HG02623 (cell line): ENCODE results near the gene TRAK1.

Experiments
- ATAC-seq: cut with Tn5 transposase; IDR thresholded peaks from one replicate; pipeline ENCODE4 v1.9.1; 2021; ENCODE audit warnings: moderate library complexity; ENCODE audit not compliant: unreplicated experiment

The TRAK1 gene

DNA sequence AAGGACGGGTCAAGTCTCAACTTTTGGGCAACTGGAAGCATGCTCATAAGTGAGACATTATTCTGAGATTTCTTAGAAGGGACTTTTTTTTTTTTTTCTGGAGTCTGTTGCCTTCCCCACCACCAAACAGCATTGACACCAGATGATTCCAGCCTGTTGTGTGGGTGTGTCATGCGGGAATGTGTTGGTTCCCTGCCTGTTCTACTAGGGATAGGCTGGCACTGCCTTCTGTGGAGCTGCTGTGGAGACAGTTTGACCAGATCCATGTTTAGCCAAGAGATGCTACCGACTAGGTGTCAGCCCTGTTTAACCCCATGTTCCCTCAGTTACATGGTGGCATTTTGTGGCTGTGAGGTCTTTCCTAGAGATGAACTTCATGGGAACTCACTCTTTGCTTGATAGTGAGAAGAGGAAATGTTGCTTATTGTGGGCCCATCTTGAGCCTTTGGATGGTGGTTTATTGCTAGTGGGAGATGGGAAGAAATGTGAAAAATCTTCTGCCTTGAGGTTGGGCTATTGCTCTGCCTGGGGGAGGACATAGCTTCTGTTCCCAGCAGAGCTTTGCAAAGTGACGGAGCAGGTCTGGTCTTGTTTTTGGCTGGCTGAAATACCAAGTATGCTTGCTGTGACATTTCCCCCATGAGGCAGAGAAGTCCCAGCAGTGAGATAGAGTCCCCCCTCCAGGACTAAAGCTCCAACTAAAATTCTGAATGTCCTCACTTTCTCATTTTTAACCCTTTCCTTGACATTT is 31.3 kb downstream of the TRAK1 start:
- no peak for ATAC-seq

DNA sequence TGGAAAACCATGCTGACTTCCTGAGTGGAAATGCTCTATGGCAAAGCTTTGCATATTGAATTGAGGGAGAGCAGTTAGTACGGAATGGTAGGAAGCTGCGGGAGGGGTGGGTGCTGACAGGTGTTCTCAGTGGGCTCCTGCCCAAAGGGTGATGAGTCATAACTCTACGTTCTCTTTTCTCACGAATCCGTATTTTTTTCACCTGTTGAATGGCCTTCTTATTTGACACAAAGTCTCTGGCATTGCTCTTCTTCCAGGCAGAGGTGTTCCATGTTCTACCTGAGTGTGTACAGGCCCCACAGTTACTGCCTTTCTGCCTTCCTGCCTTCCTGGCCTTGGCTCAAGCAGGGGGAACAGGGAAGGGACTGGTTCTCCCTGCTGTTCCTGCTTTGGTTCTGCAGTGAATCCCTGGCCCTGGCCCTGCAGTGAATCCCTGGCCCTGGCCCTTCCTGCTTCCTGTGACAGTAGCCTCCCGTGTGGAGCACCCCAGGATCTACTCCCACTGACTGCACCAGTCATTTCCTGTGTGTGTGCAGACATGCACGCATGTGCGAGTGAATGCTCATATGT is 31.9 kb downstream of the TRAK1 start:
- no peak for ATAC-seq

DNA sequence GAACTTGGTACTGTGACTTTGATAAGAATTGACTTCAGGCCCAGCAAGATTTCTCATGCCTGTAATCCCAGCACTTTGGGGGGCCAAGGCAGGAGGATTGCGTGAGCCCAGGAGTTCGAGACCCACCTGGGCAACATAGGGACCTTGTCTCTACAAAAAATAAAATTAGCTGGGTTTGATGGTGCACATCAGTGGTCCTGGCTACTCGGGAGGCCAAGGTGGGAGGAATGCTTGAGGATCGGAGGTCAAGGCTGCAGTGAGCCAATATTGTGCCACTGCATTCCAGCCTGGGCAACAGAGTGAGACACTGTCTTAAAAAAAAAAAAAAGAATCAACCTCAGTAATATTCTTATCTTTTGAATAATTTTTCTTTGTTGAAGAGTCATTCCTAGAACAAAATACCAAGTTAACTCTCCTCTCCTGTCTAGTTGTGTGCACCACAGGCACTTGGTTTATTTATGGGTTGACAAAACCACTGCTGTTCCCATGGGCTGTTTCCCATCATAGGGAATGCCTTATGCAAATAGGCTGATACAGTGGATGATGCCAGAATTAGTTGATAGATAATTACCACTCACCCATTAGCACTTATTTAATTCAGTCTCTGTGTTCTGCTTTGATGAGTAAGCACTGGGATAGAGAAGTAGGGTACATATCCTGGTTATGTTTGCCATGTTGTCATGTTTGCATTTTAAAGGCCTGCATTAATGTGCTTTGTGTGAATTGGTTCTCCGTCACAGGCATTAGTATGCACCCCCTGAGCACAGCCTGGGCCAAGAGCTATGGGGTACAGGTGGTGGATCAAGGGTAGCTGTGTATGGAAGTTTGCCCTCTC is 32.9 kb downstream of the TRAK1 start:
- no peak for ATAC-seq

DNA sequence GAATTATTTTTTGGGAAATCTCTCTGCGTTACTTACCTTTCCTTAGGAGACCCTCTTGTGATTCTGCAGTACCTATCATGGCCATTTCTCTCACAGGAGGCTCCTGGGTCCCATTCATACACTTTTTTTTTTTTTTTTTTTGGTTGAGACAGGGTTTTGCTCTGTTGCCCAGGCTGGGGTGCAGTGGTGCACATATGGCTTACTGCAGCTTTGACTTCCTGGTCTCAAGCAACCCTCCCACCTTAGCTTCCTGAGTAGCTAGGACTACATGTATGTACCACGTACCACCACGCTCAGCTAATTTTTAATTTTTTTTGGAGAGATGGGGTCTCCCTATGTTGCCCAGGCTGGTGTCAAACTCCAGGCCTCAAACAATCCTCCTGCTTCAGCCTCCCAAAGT is 36.1 kb downstream of the TRAK1 start:
- ATAC-seq: no peak

DNA sequence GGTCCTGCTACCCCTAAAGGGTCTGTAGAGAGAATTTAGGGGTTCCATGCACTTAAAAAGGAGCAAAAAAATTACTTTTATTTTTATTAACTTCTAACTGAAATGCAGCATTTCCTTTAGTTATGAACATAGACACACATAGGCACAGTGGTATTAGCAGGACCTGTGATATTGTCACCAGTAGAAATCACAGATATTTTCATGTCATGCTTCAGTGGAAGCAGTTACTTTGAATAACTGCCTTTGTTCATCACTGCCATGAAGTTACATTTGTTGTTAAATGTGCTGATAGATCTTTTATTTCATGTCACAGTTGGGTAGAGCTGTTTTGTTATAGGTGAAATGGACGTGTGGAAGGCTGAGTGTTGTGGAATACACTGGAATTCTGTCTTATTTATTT is 37.4 kb downstream of the TRAK1 start:
- ATAC-seq: no peak

DNA sequence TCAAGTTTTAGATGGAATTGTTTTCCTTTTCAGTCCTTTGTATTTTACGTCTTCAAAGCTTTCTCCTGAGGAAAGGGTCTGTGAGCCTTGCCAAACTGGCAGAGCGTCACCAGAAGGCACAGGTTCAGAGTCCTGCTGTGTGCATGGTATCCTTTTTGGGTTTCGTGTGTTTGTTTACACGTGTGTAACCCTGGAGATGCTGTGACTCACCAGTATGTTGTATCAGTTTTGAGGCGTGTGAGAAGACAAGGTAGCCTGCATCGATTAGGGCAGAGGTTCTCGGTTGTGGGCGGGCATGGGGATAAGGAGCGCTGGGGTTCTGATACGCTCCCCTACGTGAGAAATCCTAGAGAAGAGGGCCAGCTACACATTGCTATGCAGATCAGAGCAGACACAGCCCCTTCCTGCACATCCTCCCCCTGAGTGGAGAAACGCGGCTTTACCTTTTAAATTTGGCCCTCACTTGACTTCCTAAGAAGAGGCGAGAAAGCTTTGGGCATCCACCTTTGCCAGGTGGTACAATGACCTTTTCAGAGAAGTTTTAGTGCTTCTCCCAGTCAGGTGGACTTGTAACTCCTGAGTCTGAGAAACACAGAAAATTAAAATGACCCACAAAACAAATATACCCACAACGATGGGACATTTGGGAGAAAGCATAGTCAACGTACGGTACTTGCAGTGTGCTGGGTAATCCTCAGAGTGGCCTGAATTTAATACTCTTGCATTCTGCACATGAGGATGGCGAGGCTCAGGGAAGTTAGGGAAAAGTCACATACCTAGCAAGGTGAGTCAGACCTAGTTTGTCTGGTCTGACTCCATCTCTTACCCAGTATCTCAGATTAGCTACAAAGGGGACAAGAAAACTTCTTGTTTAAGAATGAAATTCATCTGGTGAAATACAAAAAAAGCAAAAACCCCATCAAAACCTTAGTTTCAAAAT is 38.1 kb downstream of the TRAK1 start:
- ATAC-seq: no peak

DNA sequence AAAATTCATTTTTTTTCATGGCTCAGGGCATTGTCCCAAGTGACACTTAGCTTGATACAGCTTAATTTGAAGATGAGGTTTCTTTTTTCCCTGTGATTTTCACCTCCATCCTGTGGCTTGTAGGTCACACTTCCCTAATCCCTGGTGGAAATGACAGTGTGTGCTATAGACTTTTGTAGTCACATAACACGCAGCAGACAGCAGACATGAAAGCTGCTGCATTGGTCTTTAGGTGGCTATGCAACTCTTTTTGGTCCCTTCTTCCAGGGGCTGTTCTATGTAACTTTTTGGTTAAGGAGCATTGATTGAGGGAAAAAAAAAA is 38.8 kb downstream of the TRAK1 start:
- no peak for ATAC-seq

DNA sequence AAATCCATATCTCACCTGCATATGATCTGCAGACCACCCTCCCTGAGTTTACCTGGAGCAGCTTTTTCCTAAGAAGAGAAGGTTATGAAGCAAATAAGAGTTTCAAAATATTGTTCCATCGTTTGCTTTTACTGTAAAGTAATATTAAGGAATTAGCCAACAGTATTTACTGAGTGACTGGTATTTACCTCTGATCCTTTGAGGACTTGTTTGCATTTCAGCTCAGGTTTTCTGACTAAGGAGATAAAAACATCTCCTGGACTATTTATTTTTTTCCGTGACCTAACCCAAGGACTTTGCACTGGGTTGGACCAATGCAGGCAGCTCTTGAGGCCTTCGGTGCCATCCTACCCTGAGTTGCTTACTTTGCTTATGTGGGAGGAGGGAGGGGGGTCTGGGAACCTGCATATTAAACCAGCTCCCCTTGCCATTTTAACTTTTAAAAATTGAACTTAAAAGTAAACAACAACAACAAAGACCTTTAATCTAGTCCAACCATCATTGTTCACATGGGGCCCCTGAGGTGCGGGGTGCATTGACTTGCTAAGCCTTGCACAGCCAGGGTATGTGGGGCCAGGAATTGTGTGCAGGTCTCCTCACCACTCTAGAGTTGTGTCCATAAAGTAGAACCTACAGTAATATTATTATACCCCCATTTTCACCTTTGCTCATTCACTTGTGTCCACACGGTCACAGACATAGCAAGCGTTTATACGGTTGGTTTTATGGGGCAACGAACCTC is 39.3 kb downstream of the TRAK1 start:
- ATAC-seq: no peak

DNA sequence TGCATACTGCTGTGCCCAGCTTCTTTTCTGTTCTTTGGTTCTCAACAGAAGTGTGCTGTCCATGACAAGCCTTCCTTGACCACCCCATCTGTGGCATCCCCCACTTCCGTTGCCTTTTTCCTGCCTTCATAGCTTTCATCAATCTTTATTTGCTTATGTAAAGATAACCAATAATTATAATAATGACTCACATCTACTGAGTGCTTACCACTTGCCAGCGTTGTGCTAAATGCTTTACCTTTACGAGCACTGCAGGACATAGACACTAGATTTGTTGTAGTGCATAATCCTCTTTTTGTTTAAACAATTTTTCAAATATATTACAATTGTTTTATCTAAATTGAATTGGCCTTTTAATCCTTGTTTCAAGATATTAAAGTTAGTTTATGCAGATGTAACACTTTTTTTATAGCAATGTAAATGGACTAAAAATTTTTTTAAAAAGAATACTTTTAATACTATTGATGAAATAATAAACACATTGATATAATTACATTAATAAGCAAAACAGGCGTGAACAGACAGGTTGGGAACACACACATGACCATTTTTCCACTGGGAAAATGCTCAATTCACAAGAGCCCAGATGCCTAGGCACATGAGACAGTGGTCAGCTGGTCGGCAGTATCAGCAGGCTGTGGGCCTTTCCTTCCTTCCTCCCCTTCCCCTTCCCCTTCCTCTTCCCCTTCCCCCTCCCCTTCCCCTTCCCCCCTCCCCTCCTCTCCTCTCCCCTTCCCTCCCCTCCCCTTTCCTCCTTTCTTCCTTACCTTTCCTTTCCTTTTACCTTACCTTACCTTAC is 42.5 kb downstream of the TRAK1 start:
- no peak for ATAC-seq

DNA sequence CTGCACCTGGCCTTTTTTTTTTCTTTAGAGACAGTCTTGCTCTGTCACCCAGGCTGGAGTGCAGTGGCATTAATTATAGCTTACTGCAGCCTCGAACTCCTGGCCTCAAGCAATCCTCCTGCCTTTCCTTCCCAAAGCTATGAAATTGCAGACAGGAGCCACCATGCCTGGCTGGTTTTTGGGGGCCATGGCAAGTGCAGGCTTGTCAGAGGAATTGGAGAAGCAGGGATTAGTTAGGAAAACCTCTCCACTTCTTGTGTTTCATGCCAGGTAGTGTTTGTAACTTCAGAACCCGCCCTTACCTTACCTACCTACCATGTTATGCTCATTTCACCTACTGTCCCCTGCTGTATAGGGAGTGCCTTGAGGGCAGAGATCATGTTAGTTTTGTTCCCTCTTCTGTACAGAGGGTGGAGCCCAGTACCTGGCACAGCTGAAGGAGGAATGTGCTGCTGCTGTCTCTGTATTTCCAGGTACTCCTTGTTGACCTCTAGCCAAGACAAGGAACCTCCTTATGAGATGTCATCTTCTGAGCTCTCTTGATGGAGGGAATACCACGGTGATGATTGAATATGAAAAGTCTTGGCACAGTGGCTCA is 43.8 kb downstream of the TRAK1 start:
- ATAC-seq: no peak

DNA sequence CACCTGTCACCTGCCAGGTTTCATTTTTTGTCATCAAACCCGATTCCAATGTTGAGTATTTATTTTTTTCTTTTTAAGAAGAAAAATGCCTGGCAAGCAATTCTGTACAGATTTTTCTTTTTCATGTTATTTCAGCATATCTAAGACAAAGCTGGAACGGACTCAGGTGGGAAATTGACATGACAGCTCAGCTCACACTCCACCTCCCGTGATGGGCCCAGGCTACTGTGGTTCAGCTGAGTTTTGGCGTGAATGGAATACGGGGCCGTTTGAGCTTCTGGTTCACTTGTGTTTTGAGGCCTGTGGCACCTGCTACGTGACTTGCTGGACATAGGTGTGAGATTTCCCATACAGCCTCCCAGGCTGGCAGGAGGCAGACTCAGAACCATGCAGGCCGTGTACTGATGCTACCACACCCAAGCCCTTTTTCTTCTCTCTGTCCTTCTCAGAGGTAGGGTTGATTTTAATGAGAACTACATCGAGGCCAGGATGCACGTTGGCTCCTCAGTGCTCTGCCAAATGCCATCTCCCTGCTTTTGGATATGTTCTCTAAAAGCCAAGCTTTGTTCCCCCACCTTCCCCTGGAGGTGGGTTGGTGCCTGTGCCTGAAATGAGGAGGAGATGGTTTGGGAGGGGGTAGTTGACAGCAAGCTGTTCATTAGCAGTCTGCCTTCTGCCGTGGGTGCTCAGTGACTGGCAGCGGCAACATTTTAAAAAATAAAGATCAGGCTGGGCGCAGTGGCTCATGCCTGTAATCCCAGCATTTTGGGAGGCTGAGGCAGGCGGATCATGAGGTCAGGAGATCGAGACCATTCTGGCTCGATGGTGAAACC is 48.7 kb downstream of the TRAK1 start:
- no peak for ATAC-seq

DNA sequence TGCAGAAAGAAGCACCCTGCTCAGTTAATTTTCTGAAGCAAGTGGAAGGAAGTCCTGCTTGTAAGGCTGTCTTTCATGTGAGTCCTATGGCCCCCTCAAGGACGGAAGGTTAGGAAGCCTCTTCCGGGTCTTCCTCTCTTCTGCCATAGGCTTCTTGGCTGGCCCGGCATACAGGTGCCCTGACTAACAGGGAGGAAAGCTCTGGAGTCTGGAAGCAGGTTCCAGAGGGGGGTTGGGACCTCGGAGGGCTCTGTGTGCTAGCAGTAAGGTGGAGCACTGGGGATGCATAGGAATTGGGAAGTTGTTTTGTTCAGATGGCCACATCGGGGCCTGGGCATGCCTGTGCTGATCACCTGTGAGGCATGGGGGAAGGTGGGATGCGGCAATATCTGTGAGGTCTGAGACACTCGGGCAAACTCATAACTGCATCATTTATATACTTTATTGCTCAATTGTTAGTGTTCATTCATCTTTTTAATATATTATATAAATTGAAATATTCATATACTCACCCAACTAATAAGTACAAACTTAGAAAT is 49.6 kb downstream of the TRAK1 start:
- ATAC-seq: no peak

DNA sequence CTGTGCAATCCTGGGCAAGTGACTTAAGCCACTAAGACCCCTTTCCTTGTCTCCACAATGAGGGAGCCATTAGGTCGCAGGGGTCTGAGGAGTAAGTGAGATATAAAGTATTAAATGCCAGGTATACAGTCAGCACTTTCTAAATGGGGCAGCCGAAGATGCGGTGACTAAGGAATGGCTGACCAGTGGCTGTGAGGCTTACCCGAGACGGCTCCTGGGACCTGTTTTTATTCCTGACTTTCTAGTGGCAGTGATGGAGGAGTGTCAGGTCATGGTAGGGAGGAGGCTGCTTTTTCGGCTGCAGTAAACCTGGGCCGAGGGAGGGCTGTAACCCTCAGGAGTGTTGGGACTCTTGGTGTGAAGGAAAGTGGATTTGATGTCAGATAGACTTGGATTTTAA is 52.3 kb downstream of the TRAK1 start:
- ATAC-seq: no peak

DNA sequence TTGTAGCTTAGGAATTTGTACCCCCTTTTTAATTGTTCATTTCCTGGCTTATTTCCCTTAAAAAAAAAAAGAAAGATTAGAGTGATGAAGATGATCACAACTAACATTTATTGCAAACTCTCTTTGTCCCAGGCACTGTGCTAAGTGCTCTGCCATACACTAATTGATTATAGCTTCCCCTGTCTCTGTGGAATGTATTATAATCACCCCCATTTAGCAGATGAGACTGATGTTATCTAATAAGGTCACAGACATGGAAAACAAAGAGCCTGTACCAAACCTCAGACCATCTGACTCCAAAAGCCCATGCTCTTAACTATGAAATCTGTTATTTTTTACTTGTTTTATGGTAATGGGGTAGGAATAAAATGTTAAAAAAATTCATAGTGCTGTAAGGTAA is 53.1 kb downstream of the TRAK1 start:
- ATAC-seq: no peak

DNA sequence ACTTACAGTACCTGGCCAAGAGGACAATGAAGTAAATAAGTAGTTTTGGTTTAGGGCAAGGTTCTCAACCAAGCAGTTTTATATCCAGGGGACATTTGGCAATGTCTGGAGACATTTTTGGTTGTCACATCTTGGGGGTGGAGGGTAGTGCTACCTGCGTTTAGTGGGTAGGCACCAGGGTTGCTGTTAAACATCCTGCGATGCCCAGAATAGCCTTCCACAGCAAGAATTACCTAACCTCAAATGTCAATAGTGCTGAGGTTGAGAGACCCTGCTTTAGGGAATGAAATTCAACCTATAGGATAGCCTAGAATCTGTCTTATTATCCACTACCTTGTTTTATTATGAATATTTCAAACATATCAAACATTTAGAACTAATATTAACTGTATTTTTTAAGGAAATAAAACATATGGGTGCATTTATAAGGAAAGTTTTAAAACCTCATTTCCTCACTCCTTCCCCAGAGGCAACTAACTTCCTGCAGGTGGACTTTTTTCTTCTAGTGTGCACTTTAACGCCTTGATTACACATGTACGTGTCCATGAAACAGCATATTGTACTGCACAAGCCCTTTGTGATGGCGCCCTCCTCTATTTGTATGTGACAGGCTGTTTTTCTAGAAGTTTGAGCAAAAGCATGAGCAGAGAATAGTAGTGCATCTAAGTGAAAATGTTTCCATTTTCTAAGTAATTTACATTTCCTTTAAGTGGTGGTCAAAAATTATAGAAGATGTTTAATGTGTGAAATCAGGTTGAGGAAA is 57.1 kb downstream of the TRAK1 start:
- ATAC-seq: no peak

DNA sequence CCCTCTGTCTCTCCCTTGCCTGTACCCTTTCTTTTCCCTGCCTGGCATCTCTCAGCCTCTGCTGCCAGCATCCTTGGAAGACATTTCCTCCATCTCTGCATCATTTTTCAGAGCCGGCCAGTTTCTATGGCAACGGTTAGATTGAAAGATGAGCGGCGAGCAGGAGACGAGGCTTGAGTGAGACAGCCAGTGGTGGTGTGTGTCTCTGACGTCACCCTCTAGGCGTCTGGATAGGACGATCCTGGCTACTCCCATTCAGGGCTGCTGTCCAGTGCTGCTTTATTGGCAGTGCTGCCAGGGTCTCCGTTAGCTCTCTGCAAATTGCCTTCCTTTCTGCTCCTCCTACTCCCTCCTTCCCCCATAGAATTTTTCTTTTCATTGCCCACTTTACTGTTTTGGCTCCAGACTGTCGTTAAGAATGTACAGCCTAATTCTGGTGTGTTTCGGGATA is 57.9 kb downstream of the TRAK1 start:
- ATAC-seq: no peak

DNA sequence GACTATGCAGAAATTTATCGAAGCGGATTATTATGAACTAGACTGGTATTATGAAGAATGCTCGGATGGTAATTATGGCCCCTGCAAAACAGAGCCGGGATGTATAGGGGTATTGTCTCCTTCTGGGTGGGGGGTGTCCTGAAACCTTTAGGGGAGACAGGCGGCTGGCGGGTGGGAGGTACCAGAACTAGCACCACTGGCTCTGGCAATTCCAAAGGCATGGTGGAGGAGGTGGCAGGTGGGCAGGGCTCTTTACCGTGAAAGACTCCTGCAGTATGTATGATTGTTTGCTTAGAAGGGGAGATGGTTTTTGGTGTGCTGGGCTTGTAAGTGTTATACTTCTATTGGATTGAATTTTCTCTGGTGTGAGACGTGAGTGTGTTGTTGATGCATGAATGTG is 58.4 kb downstream of the TRAK1 start:
- no peak for ATAC-seq
